HUES6 (cell line): ENCODE data around the gene PI4KB.

Experiments
- H3K27ac ChIP-seq: 2 replicates; pipeline ENCODE4 v1.7.0; 2013; ENCODE audit warnings: low read depth, mild to moderate bottlenecking, low read length, inconsistent platforms
- H3K27me3 ChIP-seq: 2 replicates; pipeline ENCODE4 v1.6.1; 2013; ENCODE audit warnings: low read length; ENCODE audit not compliant: control insufficient read depth, insufficient read depth
- H3K36me3 ChIP-seq: 2 replicates; pipeline ENCODE4 v1.6.1; 2013; ENCODE audit warnings: low read length; ENCODE audit not compliant: control insufficient read depth, insufficient read depth
- H3K4me1 ChIP-seq: 2 replicates; pipeline ENCODE4 v1.6.1; 2013; ENCODE audit warnings: low read length; ENCODE audit not compliant: control insufficient read depth, insufficient read depth
- H3K4me3 ChIP-seq: 2 replicates; pipeline ENCODE4 v1.5.1; 2013; ENCODE audit warnings: low read depth, low read length
- H3K9ac ChIP-seq: one replicate; pipeline ENCODE4 v1.6.1; 2013; ENCODE audit warnings: mild to moderate bottlenecking, low read length
- H3K9me3 ChIP-seq: 2 replicates; pipeline ENCODE4 v1.6.1; 2013; ENCODE audit warnings: low read depth, low read length; ENCODE audit not compliant: control insufficient read depth, insufficient read depth

The PI4KB gene

DNA sequence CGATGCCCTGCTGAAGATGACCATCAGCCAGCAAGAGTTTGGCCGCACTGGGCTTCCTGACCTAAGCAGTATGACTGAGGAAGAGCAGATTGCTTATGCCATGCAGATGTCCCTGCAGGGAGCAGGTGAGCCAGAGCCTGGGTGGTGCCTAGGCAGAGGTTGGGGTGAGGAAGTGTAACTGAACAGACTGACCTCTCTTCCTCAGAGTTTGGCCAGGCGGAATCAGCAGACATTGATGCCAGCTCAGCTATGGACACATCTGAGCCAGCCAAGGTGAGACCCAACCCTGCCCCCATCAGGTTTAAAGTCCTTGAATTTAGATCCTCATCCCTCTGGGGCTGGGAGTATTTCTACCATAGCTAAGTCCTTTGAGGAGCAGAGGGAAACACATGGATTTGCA is 60.9 kb downstream of the PI4KB start:
- Histone ChIP-seq H3K27ac (no peak overlapping the region), H3K9ac (no peak overlapping the region), H3K9me3 (no peaks in the 10 kb centered on the region), H3K27me3 (no peaks in the 10 kb centered on the region), H3K4me3 (no peak overlapping the region), H3K4me1 (no peaks in the 10 kb centered on the region), H3K36me3 (peaks cover 70% of the 10 kb centered on the region)

DNA sequence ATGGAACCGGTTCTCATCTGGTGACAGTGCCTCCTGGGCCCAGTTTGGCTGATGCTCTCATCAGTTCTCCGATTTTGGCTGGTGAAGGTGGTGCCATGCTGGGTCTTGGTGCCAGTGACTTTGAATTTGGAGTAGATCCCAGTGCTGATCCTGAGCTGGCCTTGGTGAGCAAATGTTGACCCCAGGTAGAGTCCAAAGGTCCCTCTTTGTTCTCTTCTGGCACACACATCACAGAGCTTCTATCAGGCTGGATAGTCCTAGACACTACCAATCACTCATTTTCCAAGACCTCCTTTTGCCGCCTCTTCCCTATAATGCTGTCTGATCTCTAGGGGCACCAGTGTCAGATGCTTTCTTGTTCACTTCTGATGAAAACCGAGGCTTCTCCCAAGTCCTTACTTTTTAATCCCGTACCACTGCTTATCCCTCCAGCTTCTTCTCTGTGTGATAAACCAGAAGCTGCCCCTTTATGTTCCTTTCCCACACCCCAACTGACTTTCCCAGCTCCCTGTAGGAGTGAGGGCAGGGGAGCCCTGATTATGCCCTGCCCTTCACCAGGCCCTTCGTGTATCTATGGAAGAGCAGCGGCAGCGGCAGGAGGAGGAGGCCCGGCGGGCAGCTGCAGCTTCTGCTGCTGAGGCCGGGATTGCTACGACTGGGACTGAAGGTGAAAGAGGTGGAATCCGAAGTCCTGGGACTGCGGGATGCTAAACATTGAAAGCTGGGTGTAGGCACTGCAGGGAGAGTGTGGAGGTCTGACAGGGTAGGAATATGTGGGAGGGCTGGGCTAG is 61.6 kb downstream of the PI4KB start:
- no peak overlapping the region for H3K4me3 ChIP-seq
- no peaks in the 10 kb centered on the region for H3K9me3 ChIP-seq
- H3K27ac ChIP-seq = no peak overlapping the region
- no peak overlapping the region for H3K9ac ChIP-seq
- peaks cover 70% of the 10 kb centered on the region for H3K36me3 ChIP-seq
- H3K27me3 ChIP-seq = no peaks in the 10 kb centered on the region
- no peaks in the 10 kb centered on the region for H3K4me1 ChIP-seq

DNA sequence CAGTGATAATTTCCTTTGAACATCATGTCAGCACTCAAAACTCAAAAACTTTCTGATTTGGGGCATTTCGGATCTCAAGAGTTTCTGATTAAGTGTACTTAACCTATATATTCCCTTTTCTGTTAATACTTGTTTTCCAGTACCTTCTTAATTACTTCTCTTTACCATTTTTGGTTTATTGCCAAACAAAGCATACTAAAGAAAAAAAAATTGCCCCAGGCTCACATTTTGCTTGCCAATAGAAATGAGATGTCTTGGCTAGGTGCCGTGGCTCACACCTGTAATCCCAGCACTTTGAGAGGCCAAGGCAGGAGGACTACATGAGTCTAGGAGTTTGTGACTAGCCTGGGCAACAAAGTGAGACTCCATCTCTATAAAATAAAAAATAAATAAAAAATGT is 67.9 kb downstream of the PI4KB start:
- Histone ChIP-seq H3K9ac (no peak overlapping the region), H3K27ac (no peak overlapping the region), H3K4me3 (no peak overlapping the region), H3K36me3 (peaks cover 27% of the 10 kb centered on the region), H3K9me3 (no peaks in the 10 kb centered on the region), H3K27me3 (no peaks in the 10 kb centered on the region), H3K4me1 (no peaks in the 10 kb centered on the region)

DNA sequence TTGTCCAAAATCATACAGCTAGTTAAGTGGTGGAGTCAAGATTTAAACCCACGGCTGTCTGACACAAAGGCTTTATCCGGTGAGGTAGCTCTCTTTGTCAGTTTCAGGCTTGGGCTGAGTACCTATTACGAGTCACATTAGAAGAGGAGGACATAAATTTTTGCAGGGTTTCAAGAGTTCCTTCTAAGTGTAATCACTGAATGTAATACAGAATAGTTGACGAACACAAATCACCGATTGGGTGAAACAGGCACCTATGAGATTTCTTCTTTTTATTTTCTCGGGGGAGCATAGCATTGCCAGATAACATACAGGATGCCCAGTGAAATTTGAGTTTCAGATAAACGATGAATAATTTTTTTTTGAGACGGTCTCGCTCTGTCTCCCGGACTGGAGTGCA is 71.8 kb downstream of the PI4KB start:
- no peaks in the 10 kb centered on the region for H3K9me3 ChIP-seq
- H3K36me3 ChIP-seq = peaks cover 5% of the 10 kb centered on the region; the same call in 1 of the 2 replicates
- peak overlapping the region; percentile 94 for H3K4me3 ChIP-seq
- H3K27me3 ChIP-seq = no peaks in the 10 kb centered on the region
- H3K27ac ChIP-seq = peak overlapping the region; percentile 88; the same call in 1 of the 2 replicates
- no peaks in the 10 kb centered on the region for H3K4me1 ChIP-seq
- H3K9ac ChIP-seq = peak overlapping the region; percentile 88

DNA sequence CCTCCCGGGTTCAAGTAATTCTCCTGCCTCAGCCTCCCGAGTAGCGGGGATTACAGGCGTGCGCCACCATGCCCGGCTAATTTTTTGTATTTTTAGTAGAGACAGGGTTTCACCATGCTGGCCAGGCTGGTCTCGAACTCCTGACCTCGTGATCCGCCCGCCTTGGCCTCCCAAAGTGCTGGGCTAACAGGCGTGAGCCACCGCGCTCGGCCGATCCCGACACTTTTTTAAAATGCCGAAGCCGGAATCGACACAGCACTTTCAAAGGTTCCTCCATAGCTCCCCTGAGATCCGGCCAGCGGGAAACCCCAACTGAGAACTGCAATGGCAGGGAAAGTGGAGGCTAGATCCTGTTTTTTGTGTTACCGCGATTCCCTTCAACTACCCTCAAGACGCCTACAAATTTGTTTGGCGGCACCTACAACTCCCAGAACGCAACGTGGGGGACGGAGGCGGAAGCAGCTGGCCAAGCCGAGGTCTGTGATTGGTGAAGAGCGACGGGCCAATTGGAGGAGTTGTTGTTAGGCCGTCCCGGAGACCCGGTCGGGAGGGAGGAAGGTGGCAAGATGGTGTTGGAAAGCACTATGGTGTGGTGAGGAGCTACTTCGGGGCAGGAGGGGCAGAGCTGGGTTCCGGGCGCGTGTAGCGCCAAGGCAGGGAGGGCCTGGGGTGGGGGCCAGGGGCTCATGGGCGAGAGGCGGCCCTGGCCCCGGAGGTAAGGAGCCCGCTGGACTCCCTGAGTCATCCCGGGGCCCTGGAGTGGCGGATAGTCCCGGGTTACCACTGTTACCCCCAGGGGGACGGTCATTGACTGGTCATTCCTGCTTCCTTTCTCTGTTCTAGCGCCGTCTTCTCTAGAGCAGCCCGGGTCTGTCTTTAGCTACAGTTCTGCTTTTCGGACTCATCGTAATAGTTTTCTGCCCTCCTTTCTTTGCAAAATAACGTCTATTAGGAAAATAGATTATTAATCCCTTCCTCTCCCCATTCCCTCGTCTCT is 72.7 kb downstream of the PI4KB start, which contains the start of gene PSMD4:
PSMD4 (plus strand) TSS at position 518 of the 997 bp plus-strand sequence; CDS start at position 567, 49 bp downstream.
- H3K9me3 ChIP-seq = no peaks in the 10 kb centered on the region
- no peaks in the 10 kb centered on the region for H3K27me3 ChIP-seq
- peaks cover 9% of the 10 kb centered on the region for H3K36me3 ChIP-seq
- peak within 1 kb of the TSS; percentile 88 for H3K27ac ChIP-seq
- no peaks in the 10 kb centered on the region for H3K4me1 ChIP-seq
- H3K4me3 ChIP-seq = peak within 1 kb of the TSS; percentile 94
- peak within 1 kb of the TSS; percentile 88 for H3K9ac ChIP-seq

DNA sequence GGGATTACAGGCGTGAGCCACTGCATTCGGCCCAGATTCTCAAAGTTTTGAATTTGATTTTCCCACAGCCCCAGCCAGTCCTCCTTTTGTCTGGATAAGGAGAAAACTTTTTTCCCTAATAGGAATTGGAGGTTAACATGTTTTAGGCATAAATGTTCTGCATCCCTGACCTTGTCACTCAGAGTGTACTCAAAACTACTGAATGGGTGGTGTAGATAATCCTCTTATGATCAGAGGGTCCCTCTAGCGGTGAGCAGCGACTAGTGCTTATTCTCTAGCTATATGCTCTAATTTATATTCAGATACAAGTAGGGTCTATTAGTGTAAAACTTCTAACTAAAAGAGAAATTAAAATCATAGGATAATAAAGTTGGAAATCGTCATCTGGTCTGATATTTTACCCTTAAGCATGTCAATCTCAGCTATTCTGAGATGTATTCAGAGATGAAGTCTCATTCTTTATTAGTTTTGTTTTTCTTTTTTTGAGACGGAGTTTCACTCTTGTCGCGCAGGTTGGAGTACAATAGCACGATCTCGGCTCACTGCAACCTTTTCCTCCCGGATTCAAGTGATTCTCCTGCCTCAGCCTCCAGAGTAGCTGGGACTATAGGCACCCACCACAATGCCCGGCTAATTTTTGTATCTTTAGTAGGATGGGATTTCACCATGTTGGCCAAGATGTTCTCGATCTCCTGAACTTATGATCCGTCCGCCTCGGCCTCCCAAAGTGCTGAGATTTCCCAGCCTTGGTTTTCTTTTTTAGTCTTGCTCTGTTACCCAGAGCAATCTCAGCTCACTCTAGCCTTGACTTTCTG is 75.4 kb downstream of the PI4KB start:
- no peak overlapping the region for H3K27ac ChIP-seq

DNA sequence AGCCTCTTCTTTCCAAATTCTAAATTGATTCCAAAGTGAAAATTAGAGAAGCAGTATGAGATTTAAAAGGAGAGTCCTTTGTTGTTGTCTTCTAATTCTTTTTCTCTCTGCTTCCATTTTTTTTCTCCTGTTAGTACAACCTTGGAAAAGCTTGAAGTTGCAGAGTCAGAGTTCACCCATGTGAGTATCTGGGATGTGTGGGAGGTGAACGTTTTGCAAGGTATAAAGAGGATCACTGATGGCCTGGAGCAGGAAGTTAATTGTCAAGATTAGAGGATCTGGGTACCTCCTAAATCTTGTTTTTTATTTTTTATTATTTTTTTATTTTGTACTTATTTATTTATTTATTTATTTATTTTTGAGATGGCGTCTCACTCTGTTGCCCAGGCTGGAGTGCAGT is 80.4 kb downstream of the PI4KB start:
- Histone ChIP-seq H3K36me3 (peaks cover 84% of the 10 kb centered on the region), H3K9me3 (no peaks in the 10 kb centered on the region), H3K4me3 (no peak overlapping the region), H3K27ac (no peak overlapping the region), H3K9ac (no peak overlapping the region), H3K27me3 (no peaks in the 10 kb centered on the region), H3K4me1 (no peaks in the 10 kb centered on the region)

More for the DNA sequence above, 75.4 kb downstream of the PI4KB start:
- Histone ChIP-seq H3K4me1 (no peaks in the 10 kb centered on the region), H3K9me3 (no peaks in the 10 kb centered on the region), H3K27me3 (no peaks in the 10 kb centered on the region), H3K36me3 (peaks cover 34% of the 10 kb centered on the region), H3K4me3 (no peak overlapping the region), H3K9ac (no peak overlapping the region)

DNA sequence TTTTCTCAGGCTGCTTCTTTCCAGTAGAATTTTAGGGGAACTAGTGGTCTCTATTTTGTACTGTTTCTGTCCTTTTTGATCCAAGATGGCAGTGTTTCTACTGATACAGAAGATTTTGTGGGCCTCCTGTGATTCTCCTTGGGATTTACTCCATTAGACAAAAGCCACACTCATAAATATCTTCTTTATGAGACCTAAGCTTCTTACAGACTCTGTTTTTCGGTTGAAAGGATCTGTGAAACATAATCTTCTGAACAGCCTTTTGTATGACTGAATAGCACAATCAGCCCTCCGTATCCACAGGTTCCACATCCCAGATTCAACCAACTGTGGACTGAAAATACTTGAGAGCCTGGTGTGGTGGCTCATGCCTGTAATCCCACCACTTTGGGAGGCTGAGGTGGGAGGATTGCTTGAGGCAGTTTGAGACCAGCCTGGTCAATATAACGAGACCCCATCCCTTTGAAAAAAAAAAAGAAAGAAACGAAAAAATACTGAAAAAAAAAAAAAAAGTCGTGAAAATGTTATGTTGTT is 83.5 kb downstream of the PI4KB start:
- Histone ChIP-seq H3K4me1 (no peaks in the 10 kb centered on the region), H3K36me3 (peaks cover 98% of the 10 kb centered on the region), H3K9ac (no peak overlapping the region), H3K4me3 (no peak overlapping the region), H3K27ac (no peak overlapping the region), H3K27me3 (no peaks in the 10 kb centered on the region), H3K9me3 (no peaks in the 10 kb centered on the region)

DNA sequence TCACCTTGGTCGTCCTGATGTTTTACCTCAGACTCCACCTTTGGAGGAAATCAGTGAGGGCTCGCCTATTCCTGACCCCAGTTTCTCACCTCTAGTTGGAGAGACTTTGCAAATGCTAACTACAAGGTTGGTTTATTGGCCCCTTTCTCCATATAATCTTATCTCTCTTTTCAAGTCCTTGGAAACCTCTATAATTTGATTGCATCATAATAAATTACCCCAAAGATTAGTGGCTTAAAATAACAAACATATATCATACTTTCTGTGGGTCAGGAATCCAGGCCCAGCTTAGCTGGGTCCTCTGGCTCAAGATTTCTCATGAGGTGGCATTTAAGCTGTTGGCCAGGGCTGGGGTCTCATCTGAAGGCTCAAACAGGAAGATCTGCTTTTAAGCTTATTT is 84.8 kb downstream of the PI4KB start:
- Histone ChIP-seq H3K27ac (no peak overlapping the region), H3K27me3 (no peaks in the 10 kb centered on the region), H3K4me1 (no peaks in the 10 kb centered on the region), H3K4me3 (no peak overlapping the region), H3K9ac (no peak overlapping the region), H3K9me3 (no peaks in the 10 kb centered on the region), H3K36me3 (peaks cover 98% of the 10 kb centered on the region)
